Measurements from ENCODE around the gene TEX101.
A peak's percentile ranks its signal among the peaks of the same experiment; 100 is the strongest.

TEX101 gene

DNA sequence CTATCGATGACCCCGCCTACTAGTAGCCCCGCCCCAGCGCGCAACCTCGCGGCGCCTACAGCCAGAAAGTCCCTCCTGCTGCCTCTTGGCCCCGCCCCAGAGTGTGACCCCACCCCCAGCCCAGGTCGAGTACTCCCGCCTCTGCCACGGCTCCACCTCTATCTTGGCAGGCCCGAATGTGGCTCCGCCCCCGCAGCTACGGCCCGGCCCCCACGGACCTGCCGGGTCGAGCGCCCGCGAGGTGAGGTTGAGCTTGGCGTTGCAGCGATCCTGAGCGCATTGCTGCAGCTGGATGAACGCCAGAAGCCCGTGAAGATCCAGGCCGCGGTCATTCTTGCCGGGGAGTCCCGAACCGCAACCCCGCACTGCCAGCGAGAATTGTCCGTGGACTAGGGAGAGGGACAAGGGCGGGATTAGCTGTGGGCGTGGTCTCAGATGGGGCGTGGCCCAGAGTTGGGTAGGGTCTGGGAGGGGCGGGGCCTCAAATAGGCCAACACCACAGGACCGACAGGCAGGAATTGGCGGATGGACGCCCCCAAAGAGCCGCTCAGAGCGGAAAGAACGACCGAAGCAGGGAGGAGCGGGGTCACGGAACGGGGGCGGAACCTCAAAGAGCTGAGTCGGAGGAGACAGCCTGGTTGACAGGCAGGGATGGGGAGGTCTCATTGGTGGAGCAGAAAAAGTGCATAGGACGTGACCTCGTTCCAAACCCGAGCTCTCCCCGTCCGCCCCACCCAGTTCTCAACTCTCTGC is 48.9 kb downstream of the TEX101 start:
- Histone ChIP-seq H3K27ac (ENCODE audit: low read length) (peak overlapping the region; percentile 87), H3K9me3 (ENCODE audit: control insufficient read depth in 2 of 2, low read length in 2 of 2) (no peaks in the 10 kb centered on the region), H3K4me1 (ENCODE audit: control insufficient read depth, insufficient read depth, low read length) (peaks cover 16% of the 10 kb centered on the region), H3K27me3 (ENCODE audit: control insufficient read depth in 1 of 2, insufficient read depth in 2 of 2, low read length in 2 of 2) (no peaks in the 10 kb centered on the region), H3K4me3 (ENCODE audit: low read length in 2 of 2) (peak overlapping the region; percentile 92 to 94), H3K9ac (ENCODE audit: low read length in 2 of 2) (peak overlapping the region; percentile 54 to 79), H3K36me3 (ENCODE audit: control insufficient read depth in 2 of 2, insufficient read depth in 2 of 2, low read length in 2 of 2) (no peaks in the 10 kb centered on the region)

DNA sequence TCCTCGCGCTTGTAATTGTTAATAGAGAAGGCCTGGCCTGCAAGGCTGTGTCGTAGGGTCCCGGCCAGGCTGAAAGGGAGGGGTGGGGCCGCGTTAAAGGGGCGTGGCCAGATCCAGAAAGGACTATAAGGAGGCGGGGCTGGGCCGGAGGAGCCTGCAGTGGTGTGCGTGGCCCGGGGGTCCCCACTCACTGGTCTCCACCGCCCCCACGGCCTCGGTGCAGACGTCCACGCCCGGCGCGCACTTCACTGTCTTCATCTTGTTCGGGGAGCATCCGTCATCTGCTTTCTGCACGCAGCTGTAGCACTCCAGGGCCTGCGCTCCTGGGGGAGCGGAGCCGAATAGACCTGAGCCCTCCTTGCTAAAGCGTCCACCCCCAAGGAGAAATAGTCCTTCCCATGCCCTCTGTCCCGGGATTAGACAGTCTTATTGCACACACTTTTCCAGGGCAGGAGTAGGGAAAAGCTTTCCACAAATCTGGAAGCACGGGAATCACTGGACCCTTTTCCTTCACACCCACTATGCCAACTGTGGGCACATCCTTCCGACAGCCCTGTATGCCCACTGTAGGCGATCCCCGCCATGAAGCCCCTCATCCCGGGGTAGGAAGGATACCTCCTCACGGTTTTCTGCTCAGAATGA is 49.6 kb downstream of the TEX101 start:
- Histone ChIP-seq H3K4me3 (ENCODE audit: low read length in 2 of 2) (peak overlapping the region; percentile 92 to 94), H3K9me3 (ENCODE audit: control insufficient read depth in 2 of 2, low read length in 2 of 2) (no peaks in the 10 kb centered on the region), H3K4me1 (ENCODE audit: control insufficient read depth, insufficient read depth, low read length) (peaks cover 16% of the 10 kb centered on the region), H3K27me3 (ENCODE audit: control insufficient read depth in 1 of 2, insufficient read depth in 2 of 2, low read length in 2 of 2) (no peaks in the 10 kb centered on the region), H3K36me3 (ENCODE audit: control insufficient read depth in 2 of 2, insufficient read depth in 2 of 2, low read length in 2 of 2) (no peaks in the 10 kb centered on the region), H3K27ac (ENCODE audit: low read length) (peak overlapping the region; percentile 87), H3K9ac (ENCODE audit: low read length in 2 of 2) (peak overlapping the region; percentile 54 to 79)

DNA sequence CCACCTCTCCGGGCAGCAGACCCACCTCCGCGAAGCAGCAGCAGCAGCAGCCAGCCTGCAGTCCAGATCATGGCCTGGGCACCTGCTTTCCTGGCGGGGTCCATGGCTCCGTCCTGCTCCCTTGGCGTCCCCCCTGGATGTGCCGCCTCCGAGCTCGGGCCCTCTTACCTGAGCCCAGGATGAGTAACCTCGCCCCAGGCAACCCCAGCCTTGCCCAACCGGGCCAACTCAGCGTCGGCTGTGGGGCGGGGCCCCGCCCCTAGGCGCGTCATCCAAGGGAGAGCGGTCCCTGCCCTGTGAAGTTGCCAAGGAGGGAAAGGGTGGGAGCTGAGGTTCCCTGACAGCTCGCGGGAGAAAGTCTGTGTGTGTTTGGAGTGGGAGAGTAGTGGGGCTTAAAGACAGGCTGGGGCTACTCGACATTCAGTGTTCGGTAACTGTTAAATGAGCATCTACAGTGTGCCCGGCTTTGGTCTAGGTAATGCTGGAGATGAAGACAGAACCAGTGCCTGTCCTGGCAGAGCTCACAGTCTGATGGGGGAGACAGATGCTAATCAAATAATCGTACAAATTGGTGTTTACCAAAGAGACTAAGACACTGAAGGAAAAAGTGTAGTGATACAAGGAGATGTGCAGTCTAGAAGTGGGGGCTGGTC is 50.9 kb downstream of the TEX101 start, which contains the start of gene LYPD3:
LYPD3 (minus strand) TSS at position 141 of the 653 bp plus-strand sequence; CDS start at position 104, 37 bp downstream.
- Histone ChIP-seq H3K9me3 (ENCODE audit: control insufficient read depth in 2 of 2, low read length in 2 of 2) (no peaks in the 10 kb centered on the region), H3K4me1 (ENCODE audit: control insufficient read depth, insufficient read depth, low read length) (peaks cover 16% of the 10 kb centered on the region), H3K4me3 (ENCODE audit: low read length in 2 of 2) (peak within 1 kb of the TSS; percentile 92 to 94), H3K27ac (ENCODE audit: low read length) (peak within 1 kb of the TSS; percentile 87), H3K27me3 (ENCODE audit: control insufficient read depth in 1 of 2, insufficient read depth in 2 of 2, low read length in 2 of 2) (no peaks in the 10 kb centered on the region), H3K36me3 (ENCODE audit: control insufficient read depth in 2 of 2, insufficient read depth in 2 of 2, low read length in 2 of 2) (no peaks in the 10 kb centered on the region), H3K9ac (ENCODE audit: low read length in 2 of 2) (peak within 1 kb of the TSS in 1 of 2 donors; percentile 79)

DNA sequence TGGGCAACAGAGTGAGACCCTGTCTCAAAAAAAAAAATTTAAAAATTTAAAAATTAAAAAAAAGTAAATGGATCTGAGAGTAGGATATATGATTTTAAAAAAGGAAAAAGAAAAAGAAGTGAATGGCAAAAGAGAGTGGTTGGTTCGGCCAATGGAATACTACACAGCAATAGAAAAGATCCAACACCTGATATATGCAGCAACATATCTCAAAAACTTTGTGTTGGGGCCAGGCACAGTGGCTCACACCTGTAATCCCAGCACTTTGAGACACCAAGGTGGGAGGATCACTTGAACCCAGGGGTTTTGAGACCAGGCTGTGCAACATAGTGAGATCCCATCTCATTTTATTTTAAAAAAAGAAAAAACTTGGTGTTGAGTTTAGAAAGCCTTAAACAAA is 52.1 kb downstream of the TEX101 start:
- H3K9me3 ChIP-seq (ENCODE audit: control insufficient read depth in 2 of 2, low read length in 2 of 2), result no peaks in the 10 kb centered on the region
- H3K36me3 ChIP-seq (ENCODE audit: control insufficient read depth in 2 of 2, insufficient read depth in 2 of 2, low read length in 2 of 2), result no peaks in the 10 kb centered on the region
- H3K4me1 ChIP-seq (ENCODE audit: control insufficient read depth, insufficient read depth, low read length), result peaks cover 16% of the 10 kb centered on the region
- no peaks in the 10 kb centered on the region for H3K27me3 ChIP-seq (ENCODE audit: control insufficient read depth in 1 of 2, insufficient read depth in 2 of 2, low read length in 2 of 2)
- no peak overlapping the region for H3K9ac ChIP-seq (ENCODE audit: low read length in 2 of 2)
- no peak overlapping the region for H3K4me3 ChIP-seq (ENCODE audit: low read length in 2 of 2)
- no peak overlapping the region for H3K27ac ChIP-seq (ENCODE audit: low read length)

DNA sequence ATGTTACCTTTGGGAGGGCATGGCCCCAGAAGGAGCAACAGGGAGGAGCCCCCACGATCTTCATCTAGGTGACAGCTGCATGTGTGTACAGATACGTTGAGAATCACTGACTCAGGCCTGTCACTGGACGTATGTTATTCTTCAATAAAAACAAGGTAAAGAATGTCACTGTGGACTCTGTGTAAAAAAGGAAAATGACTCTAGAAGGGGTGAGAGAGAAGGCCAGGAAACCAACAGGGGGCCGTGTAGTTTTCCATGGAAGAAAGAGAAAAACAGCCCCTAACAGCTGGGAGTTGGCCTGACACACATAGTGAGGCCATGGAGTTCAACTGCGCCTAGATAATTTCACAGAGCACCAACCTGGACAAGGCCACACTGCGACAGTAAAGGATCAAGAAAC is 52.6 kb downstream of the TEX101 start:
- Histone ChIP-seq H3K36me3 (ENCODE audit: control insufficient read depth in 2 of 2, insufficient read depth in 2 of 2, low read length in 2 of 2) (no peaks in the 10 kb centered on the region), H3K9me3 (ENCODE audit: control insufficient read depth in 2 of 2, low read length in 2 of 2) (no peaks in the 10 kb centered on the region), H3K9ac (ENCODE audit: low read length in 2 of 2) (no peak overlapping the region), H3K4me1 (ENCODE audit: control insufficient read depth, insufficient read depth, low read length) (peaks cover 16% of the 10 kb centered on the region), H3K27ac (ENCODE audit: low read length) (no peak overlapping the region), H3K27me3 (ENCODE audit: control insufficient read depth in 1 of 2, insufficient read depth in 2 of 2, low read length in 2 of 2) (no peaks in the 10 kb centered on the region), H3K4me3 (ENCODE audit: low read length in 2 of 2) (no peak overlapping the region)

DNA sequence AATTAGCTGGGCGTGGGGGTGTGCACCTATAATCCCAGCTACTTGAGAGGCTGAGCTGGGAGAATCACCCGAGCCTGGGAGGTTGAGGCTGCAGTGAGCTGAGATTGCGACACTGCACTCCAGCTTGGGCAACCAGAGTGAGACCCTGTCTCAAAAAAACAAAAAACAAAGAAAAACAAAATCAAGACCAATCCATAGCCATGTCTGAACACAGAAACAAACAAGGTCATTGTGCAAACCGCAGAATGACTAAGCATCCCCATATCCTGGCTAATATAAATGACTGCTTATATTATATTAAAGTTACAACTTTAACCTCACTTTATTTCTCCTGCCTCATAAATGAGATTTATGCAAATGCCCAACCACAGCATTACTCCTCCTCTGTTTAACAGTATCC is 53.0 kb downstream of the TEX101 start:
- no peaks in the 10 kb centered on the region for H3K36me3 ChIP-seq (ENCODE audit: control insufficient read depth in 2 of 2, insufficient read depth in 2 of 2, low read length in 2 of 2)
- no peak overlapping the region for H3K27ac ChIP-seq (ENCODE audit: low read length)
- no peak overlapping the region for H3K9ac ChIP-seq (ENCODE audit: low read length in 2 of 2)
- H3K9me3 ChIP-seq (ENCODE audit: control insufficient read depth in 2 of 2, low read length in 2 of 2), result no peaks in the 10 kb centered on the region
- no peaks in the 10 kb centered on the region for H3K27me3 ChIP-seq (ENCODE audit: control insufficient read depth in 1 of 2, insufficient read depth in 2 of 2, low read length in 2 of 2)
- peaks cover 15% of the 10 kb centered on the region for H3K4me1 ChIP-seq (ENCODE audit: control insufficient read depth, insufficient read depth, low read length)
- H3K4me3 ChIP-seq (ENCODE audit: low read length in 2 of 2), result no peak overlapping the region

Measured in stomach smooth muscle (tissue), 2 donors.